Upper lobe of left lung (tissue), 4 donors: ENCODE measurements around the gene STAT5A.

ENCODE experiments used
- CTCF ChIP-seq, 6 experiments: fragments of 450-650 bp in 4 of 6; fragments of 200-600 bp in 2 of 6; sonication (generic) in 2 of 6; IDR thresholded peaks; one replicate each; pipeline ENCODE4 v1.5.1; 2016 to 2019; ENCODE audit warnings: antibody characterized with exemption in 6 of 6
- POLR2A ChIP-seq, 4 donors: fragments of 450-650 bp; IDR thresholded peaks; one replicate each; pipeline ENCODE4 v1.5.1; 2016 to 2017; ENCODE audit warnings: antibody characterized with exemption in 4 of 4, mild to moderate bottlenecking in 2 of 4

GRCh38 chr17:42255445-42255844 lies 32.9 kb upstream of the STAT5A start:
- TF ChIP-seq POLR2A (IDR thresholded peaks at IDR 0.05) (no peak), CTCF (IDR thresholded peaks at IDR 0.05) (no peak)
